Caki2 (cell line): ENCODE results near the gene CDK10. TPM values are rescaled to one million over a fixed set of nuclear protein-coding genes. Genes with fewer than 3 reads are reported as not detected.

Experiments used
- DNase-seq: peaks from one replicate; pipeline ENCODE4 v3.0.0-alpha.2; 2015; ENCODE audit warnings: low read depth
- in situ Hi-C: cut with HindIII; loops from 2 replicates; pipeline ENCODE4 v1.10.0; 2016; ENCODE audit warnings: low sequenced_read_pairs, low pct_unique_long_range_greater_than_20kb, mixed read lengths
- total RNA-seq: library from RNA; depleted of rRNA; stranded (reverse); fragments of >200 nt; shearing (Covaris generic); gene quantifications from 2 replicates; pipeline ENCODE4 v1.2.3, GENCODE V29; 2014; ENCODE audit warnings: low replicate concordance

Gene CDK10
- total RNA-seq, 1 experiment from 2014 or later = 48.7 TPM

DNA sequence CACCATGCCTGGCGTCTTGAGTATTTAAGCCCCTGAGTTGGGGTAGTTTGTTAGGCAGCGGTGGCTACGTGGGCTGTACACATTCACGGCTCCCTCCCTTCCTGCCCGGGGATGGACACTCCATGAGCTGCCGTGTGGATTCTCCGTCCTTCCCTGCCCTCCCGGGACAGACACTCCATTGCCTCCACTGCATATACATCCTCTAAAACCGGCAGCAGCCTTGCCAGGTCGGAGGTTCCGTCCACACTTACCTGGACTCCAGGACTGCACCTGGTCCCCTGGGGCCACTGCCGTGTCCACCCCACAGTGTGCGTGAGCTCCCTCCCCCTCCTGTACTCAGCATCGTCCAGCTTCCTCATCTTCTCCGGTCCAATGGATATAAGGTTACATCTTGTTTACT lies 18.5 kb downstream of the CDK10 start:
- in situ Hi-C loops = no loop called here
- DNase-seq = no peak

DNA sequence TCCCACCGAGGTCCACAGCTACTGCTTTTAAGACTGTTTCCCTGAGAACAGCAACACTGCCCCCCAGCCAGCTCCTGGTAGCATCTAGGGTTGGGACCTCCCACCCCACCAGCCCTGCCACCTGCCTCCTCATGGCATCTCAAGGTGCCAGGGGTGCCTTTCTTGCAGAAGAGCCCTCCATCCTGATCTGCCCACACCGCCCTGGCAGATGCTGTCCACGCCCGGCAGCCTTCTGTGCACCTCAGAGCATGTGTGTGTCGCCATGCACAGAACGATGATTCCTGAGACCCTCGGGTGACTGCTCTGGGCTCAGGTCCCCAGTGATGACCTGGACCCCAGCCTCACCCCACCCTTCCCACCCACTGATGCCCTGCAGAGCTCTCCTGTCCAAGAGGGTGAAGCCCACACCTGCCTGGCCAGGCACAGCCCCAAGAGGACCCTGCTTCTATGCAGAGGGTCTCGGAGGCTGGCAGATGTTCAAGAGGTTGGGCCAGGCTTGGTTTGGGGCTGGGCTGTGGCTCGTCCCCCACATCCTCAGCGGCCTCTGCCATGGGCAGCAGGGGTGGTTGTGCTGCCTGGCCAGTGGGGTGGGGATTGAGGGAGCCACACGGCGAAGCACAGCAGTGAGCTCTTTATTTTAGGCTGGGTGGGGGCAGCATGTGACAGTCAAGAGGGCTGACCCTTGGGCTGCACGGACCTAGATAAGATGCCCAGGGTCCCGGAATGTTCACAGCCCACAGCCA lies 20.2 kb downstream of the CDK10 start:
- in situ Hi-C loops = no loop called here
- no peak for DNase-seq

DNA sequence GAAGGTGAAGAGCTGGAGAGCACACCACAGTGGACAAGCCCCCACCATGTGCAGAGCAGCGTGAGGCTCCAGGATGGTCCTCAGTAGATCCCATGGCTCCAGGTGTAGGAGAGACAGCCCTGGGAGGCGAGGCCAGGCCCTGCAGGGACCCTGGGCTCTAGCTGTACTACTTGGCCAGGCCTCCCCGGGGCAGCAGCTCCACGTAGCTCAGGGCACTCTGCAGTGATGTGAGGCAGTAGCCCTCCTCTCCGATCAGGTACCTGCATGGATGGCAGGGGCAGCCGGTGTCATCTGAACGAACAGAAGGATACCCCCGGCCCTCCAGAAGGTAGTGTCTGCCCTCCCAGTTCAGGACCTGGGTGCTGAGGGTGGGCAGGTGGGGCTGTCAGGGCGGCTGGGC lies 21.2 kb downstream of the CDK10 start:
- no peak for DNase-seq
- in situ Hi-C loops = no loop called here

DNA sequence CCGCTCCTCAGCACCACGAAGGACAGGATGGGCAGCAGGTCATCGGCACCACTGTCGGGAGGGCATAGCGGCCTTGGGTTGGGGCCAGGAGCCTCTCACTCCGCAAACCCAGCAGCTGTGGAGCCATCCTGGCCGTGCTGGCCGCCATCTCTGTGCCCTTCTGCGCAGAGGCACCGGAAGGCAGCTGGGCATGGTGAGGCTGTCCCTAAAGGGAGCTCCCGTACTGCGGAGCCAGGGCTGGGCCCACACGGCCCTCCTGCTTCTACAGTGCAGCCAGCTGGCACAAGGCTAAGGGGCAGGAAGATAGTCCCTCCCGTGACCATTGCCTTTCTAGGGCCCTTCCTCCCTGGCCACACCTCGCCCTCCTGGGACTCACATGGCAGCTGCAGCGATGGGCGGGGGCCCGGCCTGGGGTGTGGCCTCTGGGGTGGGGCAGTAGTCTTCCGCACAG lies 22.0 kb downstream of the CDK10 start:
- in situ Hi-C loops = no loop called here

DNA sequence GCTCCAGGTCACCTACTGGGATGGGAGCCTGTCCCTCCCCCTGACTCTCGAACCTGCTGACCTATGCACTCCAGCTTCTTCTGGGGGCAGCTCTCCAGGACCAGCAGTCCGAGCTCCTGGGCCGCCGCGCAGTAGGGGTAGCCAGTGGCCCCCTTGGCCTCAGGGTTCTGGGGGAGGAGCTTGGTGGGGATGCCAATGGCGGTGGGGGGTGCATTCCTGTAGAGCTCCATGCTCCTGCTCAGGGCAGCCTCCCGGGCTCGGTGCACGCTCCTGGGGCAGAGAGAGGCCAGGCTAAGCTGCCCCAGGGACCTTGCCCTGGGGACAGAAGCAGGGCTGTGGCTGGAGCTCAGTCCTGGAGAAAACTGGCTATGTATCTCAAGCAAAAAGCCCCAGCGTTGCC lies 22.7 kb downstream of the CDK10 start:
- DNase-seq = no peak
- in situ Hi-C loops = no loop called here

More for the DNA sequence above, 22.0 kb downstream of the CDK10 start:
- DNase-seq = no peak

DNA sequence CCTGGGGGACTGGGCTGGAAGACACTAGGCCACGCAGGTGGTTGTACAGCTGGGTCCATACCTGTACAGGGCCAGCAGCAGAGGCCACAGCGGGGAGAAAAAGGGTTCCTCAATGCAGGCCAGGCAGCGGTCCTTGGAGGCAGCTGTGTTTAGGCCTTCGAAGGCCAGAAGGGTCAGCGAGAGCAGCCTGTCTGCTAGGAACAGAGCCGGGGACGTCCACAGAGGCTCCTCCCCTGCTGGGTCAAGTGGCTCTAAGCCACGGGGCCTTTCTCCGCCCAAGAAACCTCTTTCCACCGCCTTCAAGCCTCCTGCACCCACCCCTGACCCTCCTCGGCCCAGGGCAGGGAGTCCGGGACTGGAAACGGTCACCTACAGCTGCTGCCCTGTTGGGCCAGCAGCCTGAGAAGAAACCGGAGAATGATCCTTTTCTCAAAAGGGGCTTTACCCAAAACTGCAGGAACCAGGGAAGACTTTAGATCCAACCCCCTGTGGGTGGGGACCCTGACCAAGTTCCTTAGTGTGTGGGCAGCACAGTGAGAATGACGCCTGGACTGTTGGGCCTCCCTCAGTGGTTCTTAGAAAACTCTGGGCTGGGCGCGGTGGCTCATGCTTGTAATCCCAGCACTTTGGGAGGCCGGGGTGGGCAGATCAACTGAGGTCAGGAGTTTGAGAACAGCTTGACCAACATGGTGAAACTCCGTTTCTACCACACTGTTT lies 23.4 kb downstream of the CDK10 start:
- in situ Hi-C loops = no loop called here
- no peak for DNase-seq

DNA sequence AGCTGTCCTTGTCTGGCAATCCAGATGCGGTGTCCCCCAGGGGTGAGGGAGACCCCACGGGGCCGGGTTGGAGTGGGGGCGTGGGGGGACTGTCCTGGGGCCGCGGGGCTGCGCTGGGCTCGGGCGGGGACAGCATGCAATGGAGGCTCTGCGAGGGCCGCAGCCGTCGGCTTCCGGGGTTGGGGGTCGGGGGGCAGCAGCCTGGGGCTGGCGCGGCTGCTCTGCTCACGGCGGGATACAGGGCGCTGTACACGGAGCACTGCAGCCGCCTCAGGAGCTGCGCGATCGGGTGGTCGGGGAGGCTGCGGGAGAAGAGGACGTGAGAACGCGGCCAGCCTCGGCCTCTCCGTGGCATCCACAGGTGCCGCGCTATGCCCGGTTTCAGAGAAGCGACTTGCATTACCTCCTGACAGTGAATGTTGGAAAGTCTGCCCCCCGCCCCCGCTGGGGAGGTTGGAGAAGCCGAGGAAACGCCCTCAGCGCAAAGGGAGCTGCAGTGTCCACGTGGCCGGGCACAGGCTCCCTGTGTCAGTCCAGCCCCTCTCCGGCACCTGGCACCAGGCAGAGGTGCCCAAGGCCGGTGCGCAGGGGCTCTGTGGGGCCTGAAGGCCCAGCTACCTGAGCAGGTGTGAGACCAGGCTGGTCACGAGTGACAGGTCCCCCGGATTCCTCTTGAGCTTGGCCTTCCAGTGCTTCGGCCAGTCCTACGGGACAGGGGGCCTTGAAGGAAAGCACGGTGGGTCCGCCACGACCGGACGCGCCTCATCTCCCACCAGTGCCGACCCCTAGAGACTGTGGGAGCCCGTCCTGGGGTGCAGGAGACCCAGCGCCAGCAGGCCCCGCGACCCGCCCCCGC lies 24.4 kb downstream of the CDK10 start:
- in situ Hi-C loops = no loop called here
- no peak for DNase-seq

DNA sequence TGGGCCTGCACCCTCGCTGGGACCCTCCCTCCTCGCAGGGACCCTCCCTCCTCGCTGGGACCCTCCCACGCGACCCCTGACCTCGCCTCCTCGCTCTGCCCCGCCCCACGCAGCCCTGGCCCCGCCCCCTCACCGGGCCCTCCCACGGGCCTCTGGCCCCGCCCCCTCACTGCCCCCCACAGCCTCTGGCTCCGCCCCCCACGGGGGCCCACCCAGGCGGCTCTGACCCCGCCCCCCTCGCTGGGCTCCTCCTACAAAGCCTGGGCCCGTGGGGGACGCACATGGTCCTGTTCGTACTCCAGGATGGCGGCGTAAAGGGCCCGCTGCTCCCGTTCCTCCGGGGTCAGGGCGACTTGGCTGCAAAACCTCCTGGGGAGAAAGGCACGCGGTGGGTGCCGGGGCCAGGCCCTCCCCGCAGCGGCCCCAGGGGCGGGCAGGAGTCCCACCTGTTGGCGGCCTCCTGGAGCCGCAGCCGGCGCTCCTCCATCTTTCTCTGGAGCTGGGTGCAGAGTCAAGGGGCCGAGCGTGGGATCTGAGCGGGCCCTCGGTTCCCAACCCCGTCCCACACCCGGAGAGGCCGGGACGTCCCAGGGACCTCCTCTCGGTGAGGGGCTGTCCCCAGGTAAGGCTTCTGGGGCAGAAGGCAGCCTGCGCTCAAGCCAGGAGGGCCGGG lies 25.2 kb downstream of the CDK10 start:
- in situ Hi-C loops = no loop called here
- DNase-seq = no peak

DNA sequence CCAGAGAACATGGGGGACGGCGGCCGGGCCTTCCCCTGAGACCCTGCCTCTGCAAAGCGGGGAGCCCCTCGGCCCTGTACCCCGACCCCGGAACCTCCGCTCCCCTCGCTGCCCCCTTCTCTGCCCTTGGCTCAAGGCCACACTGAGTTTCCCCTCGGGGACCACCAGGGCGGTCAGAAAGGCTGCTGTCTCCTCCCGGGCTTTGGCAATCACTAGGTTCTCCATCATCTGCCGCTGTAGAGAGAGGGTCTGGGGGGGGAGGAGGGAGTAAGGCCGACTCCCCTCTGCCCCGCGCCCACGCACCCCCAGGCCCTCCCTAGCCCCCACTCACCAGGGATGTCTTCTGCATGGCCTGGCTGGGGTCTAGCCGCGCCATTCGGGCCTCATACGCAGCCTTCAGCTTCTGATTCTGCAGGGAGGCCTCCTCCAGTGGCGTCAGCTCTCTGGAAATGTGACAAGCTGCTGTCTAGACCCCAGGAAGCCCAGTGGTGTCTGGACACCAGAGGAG lies 25.8 kb downstream of the CDK10 start:
- DNase-seq = no peak
- in situ Hi-C loops = no loop called here

DNA sequence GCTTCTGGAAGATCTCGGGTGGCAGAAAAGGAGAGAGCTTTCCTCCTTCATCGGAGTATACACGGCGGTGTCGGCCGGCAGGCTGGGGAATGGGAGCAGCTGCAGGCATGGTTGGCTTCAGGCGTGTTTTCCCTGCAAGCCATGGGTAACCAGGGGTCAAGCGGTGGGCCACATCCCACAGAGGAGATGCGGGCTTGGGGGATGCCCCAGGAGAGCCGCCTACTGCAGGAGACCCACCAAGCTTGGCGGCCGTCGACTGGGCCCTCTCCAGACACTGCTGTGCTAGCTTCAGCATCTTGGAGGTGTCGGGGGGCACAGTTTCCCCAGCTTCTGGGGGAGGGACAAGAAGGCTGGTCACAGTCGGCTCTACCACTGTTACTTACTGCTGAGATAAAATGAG lies 30.0 kb downstream of the CDK10 start:
- DNase-seq = no peak
- in situ Hi-C loops = no loop called here

DNA sequence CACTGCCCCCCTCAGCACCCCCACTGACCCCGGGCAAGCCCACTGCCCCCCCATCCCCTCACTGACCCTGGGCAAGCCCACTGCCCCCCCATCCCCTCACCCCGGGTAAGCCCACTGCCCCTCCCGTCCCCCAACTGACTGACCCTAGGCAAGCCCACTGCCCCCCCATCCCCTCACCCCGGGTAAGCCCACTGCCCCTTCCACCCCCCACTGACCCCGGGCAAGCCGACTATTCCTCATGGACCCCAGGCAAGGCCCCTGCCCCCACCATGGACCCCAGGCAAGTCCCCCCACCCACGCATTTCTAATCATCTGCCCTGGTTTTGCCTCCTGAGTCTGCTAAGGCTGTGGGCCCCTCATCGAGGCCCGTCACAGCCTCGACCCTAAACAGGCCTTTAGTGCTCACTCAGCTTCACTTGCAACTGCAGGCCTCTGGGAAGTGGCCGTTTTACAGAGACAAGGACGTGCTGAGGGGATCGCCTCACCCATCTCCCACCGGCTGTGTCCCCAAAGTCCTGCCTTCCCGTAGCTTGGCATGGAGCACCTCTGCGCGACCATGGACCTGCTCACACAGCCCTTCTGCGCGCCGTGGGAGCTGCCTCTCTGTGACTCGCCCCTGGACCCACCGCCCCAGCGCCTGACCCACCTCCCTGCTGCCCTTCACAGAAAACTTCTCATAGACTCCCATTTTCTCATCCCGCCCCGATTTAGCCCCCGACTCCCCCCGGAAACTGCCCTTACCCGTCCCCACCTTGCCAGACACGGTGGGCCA lies 30.6 kb downstream of the CDK10 start:
- no peak for DNase-seq
- in situ Hi-C loops = no loop called here

DNA sequence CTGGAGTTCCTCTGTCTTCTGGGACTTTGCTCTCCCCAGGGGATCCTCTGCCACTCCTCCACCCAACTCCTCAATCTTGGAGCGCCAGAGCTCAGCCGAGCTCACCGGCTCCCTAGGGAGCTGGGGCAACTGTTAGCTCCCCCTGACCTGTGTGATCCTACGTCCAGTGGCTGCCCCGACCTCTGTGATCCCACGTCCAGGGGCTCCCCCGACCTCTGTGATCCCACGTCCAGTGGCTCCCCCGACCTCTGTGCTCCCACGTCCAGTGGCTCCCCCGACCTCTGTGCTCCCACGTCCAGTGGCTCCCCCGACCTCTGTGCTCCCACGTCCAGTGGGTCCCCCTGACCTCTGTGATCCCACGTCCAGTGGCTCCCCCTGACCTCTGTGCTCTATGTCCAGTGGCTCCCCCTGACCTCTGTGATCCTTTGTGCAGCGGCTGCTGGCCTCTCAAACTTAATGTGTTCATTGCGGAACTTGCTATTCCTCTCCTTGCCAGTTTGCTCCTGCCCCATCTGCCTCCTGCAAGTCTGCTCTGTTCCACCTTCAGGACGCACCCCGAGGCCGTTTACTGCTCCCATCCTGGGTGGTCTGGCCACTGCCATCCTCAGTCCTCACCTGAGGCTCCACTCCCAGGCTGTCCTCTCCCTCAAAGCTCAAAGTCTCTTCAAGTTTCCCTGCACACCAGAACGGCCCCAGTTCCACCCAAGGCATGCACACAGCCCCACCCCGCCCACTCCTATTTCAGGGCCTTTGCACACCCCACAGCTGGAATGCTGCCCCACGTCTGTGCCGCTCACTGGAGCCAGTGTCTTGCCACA lies 31.4 kb downstream of the CDK10 start:
- DNase-seq = no peak
- in situ Hi-C loops = no loop called here

DNA sequence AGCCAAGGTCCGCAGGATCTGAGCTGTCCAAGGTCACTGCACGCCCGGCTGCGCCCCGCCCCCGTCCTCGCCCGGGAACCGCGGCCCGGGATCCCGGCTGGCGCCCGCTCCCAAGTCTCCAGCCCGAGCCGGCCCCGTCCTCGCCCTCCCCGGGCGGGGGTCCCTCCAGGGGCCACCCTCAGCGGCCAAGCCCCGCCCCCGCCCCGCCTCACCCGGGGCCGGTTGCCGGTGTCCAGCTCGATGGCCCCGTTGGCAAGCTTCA lies 34.0 kb downstream of the CDK10 start:
- in situ Hi-C loops = no loop called here
- no peak for DNase-seq

DNA sequence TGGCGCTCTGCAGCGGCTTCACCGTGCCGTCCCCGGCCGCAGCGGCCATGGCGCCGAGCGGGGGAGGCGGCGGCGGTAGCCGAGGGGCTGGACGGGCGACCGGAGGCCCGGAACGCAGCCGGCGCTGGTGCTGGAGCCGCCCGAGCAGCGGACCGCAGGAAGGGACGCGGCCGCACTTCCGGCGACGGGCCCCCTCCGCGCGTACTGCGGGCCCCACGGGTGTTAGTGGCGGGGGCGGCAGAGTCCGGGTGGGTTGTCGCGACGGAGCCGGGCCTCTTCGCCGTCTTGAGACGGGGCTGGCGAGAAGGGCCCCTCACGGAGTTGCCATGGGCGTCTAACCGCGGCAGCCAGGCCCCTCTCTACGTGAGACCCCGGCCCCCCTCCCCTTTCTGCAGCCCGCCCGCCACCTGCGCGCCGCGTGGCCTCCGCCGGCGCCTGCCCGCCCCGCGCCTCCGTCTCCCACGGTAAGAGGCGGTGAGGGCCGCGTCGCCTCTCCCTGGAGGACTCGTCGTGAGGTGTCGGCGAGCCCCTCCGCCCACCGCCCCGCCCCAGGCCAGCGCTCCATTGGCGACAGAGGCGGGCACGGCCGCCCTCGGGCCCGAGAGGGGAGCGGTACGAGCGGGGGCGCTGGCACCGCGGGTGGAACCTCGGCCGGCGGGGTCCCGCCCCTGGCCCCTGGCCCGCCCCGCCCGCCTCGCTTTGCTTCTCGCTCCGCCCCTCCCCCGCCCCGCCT lies 34.5 kb downstream of the CDK10 start, which contains the start of the genes VPS9D1 and ZNF276:
Gene VPS9D1, minus strand, starts transcription at position 86 of the 733 bp plus-strand sequence. Its CDS starts 37 bp downstream, at position 49.
Gene ZNF276, plus strand, starts transcription at position 725 of the 733 bp plus-strand sequence. CDS start 104 bp downstream, outside the sequence.
- in situ Hi-C loops = no loop called here
- DNase-seq = peak; percentile 86

DNA sequence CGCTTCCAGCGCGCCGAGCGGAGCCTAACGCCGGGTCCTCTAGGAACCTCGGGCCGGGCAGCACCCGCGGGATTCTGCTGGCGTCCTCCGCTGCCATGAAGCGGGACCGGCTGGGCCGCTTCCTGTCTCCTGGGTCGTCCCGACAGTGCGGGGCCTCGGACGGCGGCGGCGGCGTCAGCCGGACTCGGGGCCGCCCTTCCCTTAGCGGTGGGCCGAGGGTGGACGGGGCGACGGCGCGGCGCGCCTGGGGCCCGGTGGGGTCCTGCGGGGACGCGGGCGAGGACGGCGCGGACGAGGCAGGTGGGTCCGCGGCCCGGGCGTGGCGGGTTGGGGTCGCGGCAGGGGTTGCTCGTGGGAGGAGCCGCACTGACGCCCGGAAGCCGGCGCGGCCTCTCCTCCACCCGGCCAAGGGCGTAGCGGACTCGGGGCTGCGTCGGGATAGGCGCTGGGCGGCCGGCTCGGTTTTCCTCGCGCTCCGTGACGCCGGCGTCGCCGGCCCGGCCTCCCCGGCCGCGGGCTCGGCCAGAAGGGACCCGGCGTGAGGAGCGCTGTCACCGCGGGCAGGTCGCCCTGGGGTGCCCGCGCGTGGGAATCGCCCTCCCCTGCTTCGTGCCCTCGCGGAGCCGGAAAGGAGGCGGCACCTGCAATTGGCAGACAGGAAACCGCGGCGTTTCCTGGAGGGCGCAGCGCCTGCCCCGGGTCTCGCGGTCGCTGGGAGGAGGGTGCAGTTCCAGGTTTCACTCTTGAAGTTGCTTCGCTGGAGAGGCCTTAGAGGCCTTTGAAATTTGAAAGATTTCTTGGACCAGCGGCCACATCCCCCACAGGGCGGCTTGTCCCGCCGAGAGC lies 35.3 kb downstream of the CDK10 start:
- in situ Hi-C loops = no loop called here
- DNase-seq = peak; percentile 64
